HL-60 (cell line): ENCODE measurements around the gene ETV3L.

Experiments used
- CTCF ChIP-seq: IDR thresholded peaks from one replicate; pipeline ENCODE4 v1.5.1; 2011; ENCODE audit warnings: low read length, control low read depth, inconsistent platforms; ENCODE audit not compliant: insufficient read depth
- GABPA ChIP-seq: IDR thresholded peaks from 2 replicates; pipeline ENCODE4 v1.6.1; 2012; ENCODE audit warnings: low read depth
- SPI1 ChIP-seq: IDR thresholded peaks from 2 replicates; pipeline ENCODE4 v1.6.1; 2012; ENCODE audit warnings: low read depth, mild to moderate bottlenecking, borderline replicate concordance

- no peak for TF ChIP-seq CTCF
- no peak for TF ChIP-seq GABPA
- no peak for TF ChIP-seq SPI1
Observed at GRCh38 chr1:157142765-157143423, 43.3 kb upstream of the ETV3L start.
